ENCODE measurements around the gene NCAPD3.

DNA sequence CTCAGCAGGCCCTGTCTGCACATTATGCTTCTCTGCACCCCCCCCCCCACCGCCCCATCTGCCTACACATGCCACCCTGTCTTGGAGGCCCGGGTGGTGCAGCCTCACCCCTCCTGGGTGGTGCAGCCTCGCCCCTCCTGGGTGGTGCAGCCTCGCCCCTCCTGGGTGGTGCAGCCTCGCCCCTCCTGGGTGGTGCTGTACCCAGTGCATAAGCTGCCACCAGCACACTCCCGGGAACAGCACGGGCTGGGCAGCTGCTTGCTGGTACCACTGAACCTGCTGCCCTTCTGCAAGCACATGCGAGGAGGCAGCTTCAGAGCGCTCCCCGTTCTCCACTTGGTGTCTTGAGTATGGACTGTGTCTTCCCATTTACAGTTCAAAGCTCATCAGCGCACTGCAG lies 69.3 kb downstream of the NCAPD3 start:
- no peak for TF ChIP-seq POLR2AphosphoS5 (IDR thresholded peaks at IDR 0.05; ENCODE audit: low read depth, low read length)
- TF ChIP-seq POU2F2 (IDR thresholded peaks at IDR 0.05; ENCODE audit: low read depth, low read length), result no peak
- TF ChIP-seq POLR2A (IDR thresholded peaks at IDR 0.05; ENCODE audit: low read depth, low read length), result no peak
- no peak for TF ChIP-seq TAF1 (IDR thresholded peaks at IDR 0.05; ENCODE audit: low read depth, low read length)
- no peak for TF ChIP-seq PAX5 (IDR thresholded peaks at IDR 0.05; ENCODE audit: insufficient read depth, low read length, severe bottlenecking)
- TF ChIP-seq SPI1 (IDR thresholded peaks at IDR 0.05; ENCODE audit: low read depth, low read length), result no peak
